Coronary artery (tissue), 2 donors: Measurements from ENCODE around the gene PIP5K1B.

Source experiments
- DNase-seq: peaks from one replicate; pipeline ENCODE4 v3.0.0-alpha.2; 2017; ENCODE audit warnings: low spot score
- H3K27ac ChIP-seq, 2 donors: fragments of 200-600 bp; sonication (generic); one replicate each; pipeline ENCODE4 v1.5.1; 2016 to 2019
- H3K4me3 ChIP-seq: fragments of 200-600 bp; sonication (generic); 2 replicates; pipeline ENCODE4 v1.5.1; 2016; ENCODE audit warnings: mild to moderate bottlenecking, moderate library complexity
- CTCF ChIP-seq: fragments of 200-600 bp; sonication (generic); IDR thresholded peaks from one replicate; pipeline ENCODE4 v1.5.1; 2019; ENCODE audit warnings: antibody characterized with exemption

PIP5K1B gene

DNA sequence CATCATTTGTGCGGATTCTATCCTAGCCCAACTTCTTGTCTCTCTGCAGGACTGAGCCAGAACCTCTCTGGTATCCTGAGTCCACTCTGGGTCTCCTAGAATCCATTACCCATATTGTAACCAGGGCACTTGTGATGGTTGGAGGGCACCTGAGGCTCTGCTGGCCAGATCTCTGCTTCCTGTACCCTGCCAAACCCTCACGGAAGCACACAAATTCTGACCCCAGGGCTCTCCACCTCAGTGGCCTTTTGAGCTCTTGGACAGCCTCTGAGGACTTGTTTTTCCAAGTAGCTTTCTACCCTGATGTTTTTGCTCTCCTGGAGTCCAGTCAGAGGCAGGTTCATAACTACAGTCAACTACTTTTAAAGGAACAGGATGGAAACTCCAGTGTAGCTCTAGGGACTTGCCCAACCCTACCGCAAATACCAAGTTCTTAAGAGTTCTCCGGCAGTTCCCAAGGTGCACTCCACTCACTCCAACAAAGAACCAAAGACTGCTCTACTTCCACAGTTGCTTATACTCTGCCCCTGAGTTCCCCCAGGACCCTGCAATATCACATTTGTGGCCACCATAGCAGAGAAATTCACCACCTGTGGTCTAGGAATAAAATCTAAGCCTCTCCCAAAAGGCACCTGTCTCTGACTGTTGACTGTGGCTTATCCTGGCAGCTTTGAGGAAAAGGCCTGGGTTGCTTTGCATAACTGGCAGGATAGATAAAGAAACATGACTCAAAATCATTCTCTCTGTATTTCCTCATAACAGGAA is 9.6 kb downstream of the PIP5K1B start:
- TF ChIP-seq CTCF = no peak
- Histone ChIP-seq H3K4me3 (no peak overlapping the region), H3K27ac (no peak overlapping the region)
- no peak for DNase-seq

GRCh38 chr9:68715181-68715456 is 10.1 kb downstream of the PIP5K1B start:
- Histone ChIP-seq H3K4me3 (no peak overlapping the region), H3K27ac (no peak overlapping the region)
- no peak for TF ChIP-seq CTCF
- DNase-seq = no peak

- TF ChIP-seq CTCF = no peak
- DNase-seq = no peak
- H3K4me3 ChIP-seq = no peak overlapping the region
- H3K27ac ChIP-seq = no peak overlapping the region
Measured at GRCh38 chr9:68717552-68718443, 12.8 kb downstream of the PIP5K1B start.

DNA sequence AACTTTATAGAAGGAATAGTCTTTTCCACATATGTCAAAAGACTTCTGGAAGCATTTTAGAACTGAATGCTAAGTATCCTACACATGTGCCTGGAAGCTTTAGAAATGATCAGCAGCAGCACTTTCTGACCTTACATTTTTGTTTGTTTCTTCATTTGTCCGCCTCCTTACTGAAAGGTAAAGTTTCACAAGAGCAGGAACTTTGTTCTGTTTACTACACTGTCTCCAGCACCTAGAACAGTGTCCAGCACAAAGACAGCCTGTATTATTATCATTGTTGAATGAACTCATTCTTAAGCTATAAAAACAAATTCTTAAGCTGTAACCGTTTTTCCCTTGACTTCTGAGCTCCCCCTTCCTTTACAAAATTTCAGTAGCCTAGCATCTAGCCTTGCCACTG is 14.8 kb downstream of the PIP5K1B start:
- DNase-seq = no peak
- H3K4me3 ChIP-seq = no peak overlapping the region
- no peak for TF ChIP-seq CTCF
- H3K27ac ChIP-seq = no peak overlapping the region

GRCh38 chr9:68720656-68721313 is 15.7 kb downstream of the PIP5K1B start:
- no peak for DNase-seq

GRCh38 chr9:68721666-68722330 is 16.8 kb downstream of the PIP5K1B start:
- no peak overlapping the region for H3K27ac ChIP-seq
- DNase-seq = no peak
- H3K4me3 ChIP-seq = no peak overlapping the region
- no peak for TF ChIP-seq CTCF

More at GRCh38 chr9:68720656-68721313, 15.7 kb downstream of the PIP5K1B start:
- no peak overlapping the region for H3K4me3 ChIP-seq
- no peak overlapping the region for H3K27ac ChIP-seq
- no peak for TF ChIP-seq CTCF
